NCI-H146 treated with DMSO at 0.1 percent for 48 hours (cell line): ENCODE results near the gene RUBCNL.
A peak's percentile ranks its signal among the peaks of the same experiment; 100 is the strongest.
"Not testable (repeated sequence)": the region's sequence is repeated elsewhere in the genome, so short reads cannot be mapped to it uniquely, and the experiment has no call there.

Experiments
- DNase-seq: peaks from one replicate; lab custom pipeline; 2025; ENCODE audit not compliant: unreplicated experiment; lab: John Stamatoyannopoulos, UW

The RUBCNL gene, protein sequence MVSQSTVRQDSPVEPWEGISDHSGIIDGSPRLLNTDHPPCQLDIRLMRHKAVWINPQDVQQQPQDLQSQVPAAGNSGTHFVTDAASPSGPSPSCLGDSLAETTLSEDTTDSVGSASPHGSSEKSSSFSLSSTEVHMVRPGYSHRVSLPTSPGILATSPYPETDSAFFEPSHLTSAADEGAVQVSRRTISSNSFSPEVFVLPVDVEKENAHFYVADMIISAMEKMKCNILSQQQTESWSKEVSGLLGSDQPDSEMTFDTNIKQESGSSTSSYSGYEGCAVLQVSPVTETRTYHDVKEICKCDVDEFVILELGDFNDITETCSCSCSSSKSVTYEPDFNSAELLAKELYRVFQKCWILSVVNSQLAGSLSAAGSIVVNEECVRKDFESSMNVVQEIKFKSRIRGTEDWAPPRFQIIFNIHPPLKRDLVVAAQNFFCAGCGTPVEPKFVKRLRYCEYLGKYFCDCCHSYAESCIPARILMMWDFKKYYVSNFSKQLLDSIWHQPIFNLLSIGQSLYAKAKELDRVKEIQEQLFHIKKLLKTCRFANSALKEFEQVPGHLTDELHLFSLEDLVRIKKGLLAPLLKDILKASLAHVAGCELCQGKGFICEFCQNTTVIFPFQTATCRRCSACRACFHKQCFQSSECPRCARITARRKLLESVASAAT

DNA sequence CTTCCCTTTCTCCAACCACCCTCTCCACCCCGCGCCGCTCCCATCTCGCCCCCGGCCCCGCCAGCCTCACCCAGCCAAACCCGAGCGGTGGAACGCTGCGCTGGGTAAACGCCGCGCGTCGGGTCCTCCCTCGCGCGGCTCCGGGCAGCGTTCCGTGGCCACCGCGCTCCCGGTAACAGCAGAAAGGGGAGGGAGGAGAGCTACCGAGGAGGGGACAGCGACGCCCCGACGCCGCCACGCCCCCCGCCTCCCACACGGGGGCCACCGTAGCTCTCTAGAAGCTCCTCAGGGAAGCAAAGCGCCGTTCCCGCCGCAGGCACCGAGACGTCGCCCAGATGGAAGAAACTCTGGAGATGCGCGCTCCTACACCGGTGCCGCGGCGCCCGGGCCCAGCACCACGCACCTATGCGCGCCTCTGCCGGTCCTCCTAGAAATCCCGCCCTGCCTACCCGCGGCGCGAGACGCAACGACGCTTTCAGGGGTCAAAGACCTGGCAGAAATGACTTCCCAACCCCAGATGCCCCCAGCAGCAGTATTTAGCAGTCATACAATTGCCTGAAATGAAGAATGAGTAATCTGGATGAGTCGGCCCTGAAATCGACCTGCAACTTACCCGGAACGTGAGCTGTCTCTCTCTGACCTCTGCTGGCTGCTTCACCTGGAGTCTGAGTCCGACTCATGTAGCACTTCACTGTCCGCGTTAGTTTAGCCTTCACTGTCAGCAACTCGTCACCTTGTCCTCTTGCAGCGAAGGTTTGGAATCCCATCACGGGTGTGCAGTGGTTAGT is at the start of gene RUBCNL:
Gene RUBCNL, minus strand, starts transcription at position 189 of the 788 bp plus-strand sequence. CDS start 14,777 bp downstream, outside the sequence.
- peak; percentile 32 for DNase-seq

DNA sequence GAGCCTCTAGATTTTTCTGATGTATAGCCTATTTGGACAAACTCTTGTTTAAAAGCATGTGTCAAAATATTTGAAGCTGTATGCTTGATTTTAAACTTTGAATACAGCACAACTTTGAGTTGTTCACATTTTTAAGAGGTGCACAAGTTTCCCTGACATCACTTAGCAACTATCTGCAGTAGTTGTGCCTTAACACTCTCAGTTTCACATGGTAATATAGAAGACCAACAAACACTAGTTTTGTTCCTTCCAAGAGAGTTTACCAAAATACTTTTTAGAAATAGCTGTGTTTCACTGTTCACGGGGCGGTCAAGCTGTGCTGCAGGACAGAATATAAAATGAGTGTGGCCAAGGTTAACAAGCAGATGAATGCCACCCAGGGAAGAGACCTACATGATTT is 42.5 kb upstream of the RUBCNL start:
- DNase-seq, result not testable (repeated sequence)

DNA sequence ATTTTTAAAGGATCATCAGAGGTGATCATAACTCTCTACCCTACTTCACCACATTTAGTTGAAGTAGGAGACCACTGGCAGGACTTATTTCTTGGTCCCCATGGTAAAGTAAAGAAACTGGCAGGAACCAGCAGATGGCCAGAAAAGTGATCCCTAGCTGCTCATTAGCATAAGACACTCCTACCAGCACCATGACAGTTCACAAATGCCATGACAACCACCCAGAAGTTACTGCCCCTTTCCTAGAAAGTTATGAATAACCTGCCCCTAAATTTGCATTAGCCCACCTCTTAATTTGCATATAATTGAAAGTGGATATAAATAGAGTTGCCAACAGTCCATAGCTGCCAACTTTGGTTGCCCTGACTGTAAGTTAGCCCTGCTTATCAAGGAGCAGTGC is 18.4 kb upstream of the RUBCNL start:
- no peak for DNase-seq

DNA sequence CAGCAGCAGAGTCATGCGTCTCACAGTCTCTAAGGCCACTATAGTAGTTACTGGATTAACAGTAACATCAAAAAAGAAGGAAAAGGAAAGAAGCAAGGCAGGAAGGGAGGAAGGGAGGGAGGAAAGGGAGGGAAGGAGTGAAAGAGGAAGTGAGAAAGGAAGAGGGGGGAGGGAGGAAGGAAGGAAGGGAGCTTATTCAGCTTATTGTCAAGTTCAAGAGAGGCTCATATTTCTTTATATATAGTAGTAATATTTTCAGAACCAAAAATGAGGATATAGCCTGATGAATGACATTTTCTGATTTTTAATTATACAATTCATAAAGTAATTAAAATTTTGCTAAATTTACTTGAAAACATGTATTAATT is 17.7 kb upstream of the RUBCNL start:
- DNase-seq, result no peak

DNA sequence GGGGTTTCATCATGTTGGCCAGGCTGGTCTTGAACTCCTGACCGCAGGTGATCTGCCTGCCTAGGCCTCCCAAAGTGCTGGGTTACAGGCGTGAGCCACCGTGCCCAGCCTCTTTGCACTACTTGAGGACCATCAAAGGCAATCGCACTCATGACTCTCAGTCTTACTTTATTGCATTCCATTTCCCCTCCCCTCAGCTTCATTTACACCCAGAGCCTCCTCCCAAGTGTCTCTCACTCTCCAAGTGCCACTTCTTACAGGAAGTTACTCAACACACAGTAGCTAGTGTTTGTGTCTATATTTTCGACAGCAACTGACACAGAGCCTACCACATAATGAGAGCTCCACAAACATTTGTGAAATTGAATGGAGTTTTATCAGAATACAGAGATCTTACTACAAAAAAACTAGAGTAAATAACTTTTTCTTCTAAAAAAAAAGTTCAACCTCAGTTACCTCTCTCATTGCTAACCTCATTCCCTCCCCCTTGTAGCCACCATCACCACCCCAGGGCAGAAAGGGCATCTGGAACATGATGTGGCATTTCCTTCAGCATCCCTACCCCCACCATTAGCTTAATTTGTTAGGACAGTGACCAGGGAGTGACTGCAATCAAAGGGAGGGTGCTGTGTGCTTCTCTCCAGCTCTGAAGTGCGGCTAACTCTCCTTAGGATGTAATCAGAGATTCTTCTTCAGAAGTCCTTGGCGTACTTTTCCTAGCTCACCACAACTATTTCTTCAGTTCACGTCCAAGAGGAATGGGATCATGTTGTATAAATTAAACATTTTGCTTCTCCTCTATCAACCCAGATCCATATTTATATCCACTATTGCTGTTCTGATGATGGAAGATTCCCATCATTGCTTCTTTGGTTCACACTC is 17.0 kb upstream of the RUBCNL start:
- DNase-seq, result no peak

DNA sequence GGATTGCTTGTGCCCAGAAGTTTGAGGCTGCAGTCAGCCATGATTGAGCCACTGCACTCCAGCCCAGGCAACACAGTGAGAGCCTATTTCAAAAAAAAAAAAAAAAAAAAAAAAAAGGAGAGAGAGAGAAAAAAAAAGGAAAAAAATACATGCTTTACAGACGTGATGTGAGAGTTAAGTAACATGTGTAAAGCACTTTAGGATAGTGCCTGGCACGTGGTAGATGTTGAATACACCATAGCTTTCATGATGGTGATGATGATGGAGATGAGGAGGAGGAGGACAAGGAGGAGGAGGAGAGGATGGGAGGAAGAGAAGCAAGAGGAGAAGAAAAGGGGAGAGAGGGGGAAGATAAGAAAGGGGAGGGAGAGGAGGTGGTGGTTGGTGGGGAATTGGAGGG is 15.1 kb upstream of the RUBCNL start:
- DNase-seq, result no peak

DNA sequence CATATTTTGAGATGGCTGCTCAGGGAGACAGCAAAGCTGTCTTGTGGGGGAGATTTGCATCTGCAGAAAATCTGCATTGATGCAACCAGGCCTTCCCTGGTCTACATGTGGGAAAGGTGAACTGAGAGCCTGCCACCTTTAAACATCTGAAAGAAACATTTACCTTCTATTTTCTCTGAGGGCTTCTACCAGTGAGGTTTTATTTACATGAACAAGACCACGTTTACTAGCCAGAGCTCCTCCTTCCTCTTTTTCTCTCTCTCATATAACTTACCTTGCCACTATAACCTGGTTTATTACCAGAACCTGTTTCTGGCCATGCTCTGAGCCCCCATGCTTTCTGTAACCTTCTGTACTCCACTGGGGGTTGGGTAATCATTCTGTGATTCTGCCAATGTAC is 14.4 kb upstream of the RUBCNL start:
- no peak for DNase-seq

DNA sequence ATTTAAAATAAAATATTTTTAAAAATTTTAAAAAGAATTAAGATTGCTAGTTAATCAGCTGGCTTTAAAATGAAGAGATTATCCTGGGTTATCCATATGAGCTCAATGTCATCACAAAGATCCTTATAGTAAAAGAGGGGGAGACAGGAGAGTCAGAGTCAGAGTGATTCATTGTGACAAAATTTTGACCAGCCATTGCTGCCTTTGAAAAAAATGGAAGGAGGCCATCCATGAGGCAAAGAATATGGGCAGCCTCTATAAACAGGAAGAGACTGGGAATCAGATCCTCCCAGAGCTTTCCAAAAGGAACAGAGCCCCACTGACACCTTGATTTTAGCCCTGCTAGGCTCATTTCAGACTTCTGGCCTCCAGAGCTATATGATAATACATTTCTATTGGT is 9.3 kb upstream of the RUBCNL start:
- DNase-seq, result no peak

DNA sequence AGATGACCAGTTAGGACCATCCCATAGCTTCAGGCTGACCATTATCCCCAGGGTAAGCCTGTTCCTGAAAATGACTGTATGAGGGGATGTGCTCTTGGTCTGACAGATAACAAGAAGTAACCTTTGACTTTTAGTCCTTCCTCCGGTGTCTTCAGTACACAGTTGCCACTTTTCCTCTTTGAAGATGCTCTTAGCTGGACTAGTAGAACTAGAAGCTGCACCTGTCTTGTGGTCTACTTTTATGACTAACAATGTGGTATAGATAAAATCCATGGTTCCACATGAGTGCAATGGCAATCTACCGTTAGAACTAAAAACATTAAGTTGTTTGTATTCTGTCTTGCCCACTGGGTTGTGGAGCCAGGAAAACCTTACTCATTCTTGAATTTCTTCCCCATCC is 5.9 kb upstream of the RUBCNL start:
- no peak for DNase-seq

DNA sequence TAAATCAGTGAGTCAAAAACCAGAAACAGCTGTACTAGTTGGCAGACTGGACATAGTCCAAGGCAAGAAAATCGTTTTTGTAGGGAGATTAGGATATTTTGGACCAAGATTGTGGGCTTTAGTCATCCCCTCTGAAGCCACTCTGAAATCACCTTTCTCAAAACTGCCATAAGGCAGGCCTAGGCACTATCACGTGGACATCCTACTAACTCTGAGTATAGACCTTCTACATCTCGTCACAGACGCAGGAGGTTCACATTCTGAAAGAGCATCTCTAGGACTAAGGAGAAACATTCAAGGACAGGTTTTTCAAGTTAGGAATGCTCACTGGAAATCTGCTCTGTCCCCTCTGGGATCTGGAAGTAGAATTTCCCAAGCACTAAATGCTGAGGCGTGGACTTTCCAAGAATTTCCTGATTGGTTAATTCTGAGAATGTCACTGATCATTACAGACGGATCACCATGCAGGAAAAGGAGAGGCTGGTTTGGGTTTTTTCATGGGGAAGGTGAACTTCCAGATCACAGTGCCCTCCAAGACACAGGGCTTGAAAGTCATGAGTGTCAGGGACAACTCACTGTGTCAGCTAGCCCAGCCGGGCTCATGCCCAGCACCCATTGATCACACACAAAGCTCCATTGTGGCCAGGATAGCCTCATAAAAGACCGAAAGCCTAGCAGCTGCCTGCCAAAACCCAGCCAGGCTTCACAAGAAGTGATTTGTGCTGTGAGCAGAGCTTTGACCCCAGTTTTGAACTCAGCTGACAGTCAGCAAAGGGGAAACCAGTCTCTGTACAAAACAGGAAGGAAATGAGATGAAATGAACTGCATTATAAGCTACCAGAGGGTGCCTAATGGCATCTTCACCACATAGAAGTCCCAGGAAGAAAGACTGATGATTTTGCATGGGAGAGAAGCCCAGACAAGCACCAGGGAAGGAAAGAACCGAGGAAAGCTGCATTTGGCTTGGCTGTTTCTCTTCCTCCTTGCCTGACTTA is 2.7 kb upstream of the RUBCNL start:
- DNase-seq, result no peak

DNA sequence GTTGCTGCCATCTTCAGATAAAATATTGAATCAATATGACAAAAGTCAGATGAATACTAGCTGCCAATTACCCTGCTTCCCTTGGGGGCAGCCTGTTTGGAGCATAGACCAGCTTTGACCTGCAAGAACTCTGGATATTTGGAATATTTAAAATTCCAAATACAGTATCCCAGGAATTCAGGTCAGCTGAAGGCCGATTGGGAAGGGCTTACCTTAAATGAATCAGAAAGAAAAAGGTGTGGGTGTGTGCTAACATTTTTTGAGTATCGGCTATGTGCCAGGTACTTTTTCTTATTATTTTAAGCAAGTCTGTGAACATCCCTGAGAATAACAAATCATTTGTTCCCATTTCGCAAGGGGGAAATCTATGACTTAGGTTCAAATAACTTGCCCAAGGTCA is 1.8 kb upstream of the RUBCNL start:
- no peak for DNase-seq

DNA sequence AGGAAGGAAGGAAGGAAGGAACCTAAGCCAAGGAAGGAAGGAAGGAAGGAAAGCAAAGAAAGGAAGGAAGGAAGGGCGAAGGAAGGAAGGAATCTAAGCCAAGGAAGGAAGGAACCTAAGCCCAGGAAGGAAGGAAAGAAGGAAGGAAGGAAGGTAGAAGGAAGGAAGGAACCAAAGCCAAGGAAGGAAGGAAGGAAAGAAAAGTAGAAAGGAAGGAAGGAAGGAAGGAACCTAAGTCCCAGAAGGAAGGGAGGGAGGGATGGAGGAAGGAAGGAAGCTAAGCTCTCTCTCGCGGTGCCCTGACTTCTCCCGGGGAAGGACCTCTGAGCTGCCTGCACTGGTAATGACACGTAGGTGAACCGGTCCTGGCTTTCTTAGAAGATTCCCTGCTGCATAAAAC is 1.3 kb upstream of the RUBCNL start:
- no peak for DNase-seq

DNA sequence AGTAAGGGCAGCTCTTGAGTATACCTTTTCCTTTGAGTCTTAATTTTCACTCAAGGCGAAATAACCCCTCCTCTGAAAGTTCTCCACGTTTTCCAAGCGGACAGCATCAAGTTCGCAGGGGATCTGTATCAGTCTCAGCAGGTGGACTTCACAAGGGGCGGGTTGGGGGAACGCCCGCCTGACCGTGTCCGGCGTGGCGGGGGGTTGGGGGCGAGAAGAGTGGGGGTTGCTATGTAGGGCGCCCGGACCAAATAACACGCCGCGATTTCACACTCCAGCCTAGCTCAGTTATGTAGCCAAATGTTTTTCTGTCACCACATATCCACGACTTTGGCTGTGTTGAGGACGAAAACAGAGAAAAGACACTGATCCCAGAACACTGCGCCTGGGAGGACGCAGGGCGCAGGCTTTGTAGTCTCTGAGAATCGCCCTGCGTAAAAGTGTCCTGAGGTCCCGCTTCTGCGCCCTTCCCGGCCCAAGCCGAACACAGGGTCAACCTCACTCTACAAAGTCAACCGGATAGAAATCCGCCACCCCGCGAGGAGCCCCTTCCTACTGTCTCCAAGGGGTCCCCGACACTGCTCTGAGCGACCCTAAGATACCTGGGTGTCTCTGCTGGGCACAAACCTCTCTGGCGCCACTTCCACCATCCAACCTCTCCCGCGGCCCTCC is 524 bp downstream of the RUBCNL start:
- no peak for DNase-seq

DNA sequence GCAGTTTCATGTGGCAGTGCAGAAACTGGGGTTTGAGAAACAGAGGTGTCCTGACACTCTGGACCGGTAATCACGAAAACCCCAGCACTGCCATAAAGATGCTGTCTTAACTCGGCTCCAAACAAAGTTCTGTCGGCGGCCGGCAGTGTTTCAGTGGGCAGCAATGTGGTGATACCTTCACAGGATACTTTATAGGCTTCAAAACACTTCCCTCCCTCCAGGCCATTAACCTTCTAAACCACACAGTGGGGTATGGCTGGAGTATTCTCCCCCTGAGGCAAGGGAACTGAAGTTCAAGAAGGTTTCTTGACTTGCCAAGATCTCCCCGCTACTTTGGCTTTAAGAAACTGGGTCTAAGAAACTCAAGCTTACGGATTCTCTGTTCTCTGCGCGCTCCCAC is 1.1 kb downstream of the RUBCNL start:
- DNase-seq, result no peak

DNA sequence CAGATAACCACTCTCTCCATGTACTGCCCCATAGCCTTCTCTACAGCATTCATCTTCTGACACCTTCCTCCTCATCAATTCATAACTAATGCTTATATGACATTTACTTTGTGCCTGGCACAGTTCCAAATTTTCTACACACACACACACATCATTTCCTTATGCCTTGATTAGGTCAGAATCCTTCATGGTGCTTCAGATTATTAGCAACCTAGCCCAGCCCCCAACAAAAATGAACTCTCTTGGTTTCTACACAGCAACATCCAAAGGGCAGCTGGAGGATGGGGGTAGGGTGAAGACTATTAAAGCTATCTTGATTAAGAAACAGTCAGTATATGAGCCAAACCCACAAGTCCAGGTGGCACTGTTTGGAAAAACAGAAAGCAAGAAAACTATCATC is 3.7 kb downstream of the RUBCNL start:
- DNase-seq, result no peak

DNA sequence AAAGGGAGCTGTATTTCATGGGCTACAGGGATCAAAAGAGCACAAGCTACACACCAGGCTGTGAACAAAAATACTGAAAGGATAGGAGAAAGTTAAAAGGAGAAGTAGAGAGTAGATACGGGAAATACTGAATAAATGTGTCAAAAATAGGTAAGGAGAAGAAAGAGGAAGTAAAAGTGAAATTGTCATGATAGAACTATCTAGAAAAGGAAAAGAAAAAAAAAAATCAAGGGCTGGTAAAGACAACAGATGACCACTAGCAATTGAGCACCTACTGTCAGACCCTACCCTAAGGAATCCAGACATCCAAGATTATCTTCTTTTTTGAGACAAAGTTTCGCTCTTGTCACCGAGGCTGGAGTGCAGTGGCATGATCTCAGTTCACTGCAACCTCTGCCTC is 4.8 kb downstream of the RUBCNL start:
- no peak for DNase-seq

DNA sequence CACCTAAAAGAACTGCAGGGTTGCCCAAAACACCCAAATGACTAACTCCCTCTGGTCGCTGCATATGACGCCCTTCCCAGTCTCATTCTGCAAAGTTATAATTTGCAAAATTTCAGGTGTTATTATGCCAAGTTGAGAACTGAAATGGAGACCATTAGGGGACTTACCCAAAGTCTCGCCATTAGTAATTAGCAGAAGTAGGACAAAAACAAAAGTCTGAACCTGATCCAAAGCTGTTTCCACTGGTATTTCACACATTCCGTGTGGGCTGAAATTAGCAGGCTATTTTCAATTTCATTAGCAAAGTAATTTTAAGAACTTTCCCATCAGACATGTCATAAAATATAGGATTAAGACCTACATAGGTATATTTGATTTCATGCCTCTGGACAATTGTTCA is 6.8 kb downstream of the RUBCNL start:
- DNase-seq, result no peak

DNA sequence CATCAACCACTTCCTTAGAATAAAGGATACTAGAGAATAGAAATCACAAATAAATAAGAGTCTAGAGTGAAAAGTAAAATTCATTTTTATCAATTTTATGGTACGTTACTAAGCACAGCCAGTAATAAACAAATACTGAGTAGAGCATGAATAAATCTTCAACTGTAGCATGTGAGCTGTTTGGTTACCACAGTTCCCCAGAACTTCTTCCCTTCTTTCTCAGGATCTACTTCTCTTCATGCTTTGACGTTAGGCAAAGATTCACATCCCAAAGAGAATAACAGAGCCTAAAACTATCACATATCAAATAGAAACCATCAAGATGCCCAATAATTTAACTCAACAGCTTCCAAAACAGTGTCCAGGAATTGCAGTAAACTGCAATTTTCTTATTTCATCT is 7.4 kb downstream of the RUBCNL start:
- DNase-seq, result no peak

DNA sequence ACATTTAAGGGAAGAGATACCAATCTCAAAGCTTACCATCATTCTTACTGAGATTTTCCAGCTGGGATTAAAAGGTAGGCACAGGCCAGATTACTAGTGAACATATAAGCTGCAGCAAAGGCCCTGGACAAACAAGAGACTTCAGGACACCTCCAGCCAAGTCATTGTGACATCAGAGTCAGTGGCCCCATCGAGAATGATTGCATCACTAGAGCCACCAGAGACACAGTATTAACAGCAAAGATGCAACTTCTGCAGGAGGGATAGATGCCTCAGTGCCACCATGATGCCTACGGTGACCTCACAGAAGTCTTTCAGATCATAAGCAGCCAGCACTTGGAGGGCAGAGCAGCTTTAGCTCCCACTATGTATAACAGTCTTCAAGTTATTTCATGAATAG is 8.6 kb downstream of the RUBCNL start:
- no peak for DNase-seq
